ENCODE measurements around the gene HOXA1.

- TF ChIP-seq CTCF (IDR thresholded peaks at IDR 0.05; ENCODE audit: low read length) (no peak), EZH2 (optimal IDR thresholded peaks at IDR 0.05; ENCODE audit: low read depth, low read length) (no peak)
Observed at GRCh38 chr7:27140126-27140857, 44.5 kb upstream of the HOXA1 start.
